AG10803 (cell line): ENCODE measurements around the gene FRS2.

ENCODE experiments used
- DNase-seq: peaks from one replicate; pipeline ENCODE4 v3.0.0; 2010; ENCODE audit warnings: low read depth
- H3K4me3 ChIP-seq: 2 replicates; pipeline ENCODE4 v1.5.1; 2011; ENCODE audit warnings: mild to moderate bottlenecking, low read length, control low read depth
- CTCF ChIP-seq: conservative IDR thresholded peaks from 2 replicates; pipeline ENCODE4 v1.5.1; 2011; ENCODE audit warnings: mild to moderate bottlenecking, low read length, control low read depth, inconsistent platforms

The FRS2 gene

GRCh38 chr12:69470189-69471075, at the start of gene FRS2:
Gene FRS2, plus strand, starts transcription at chr12:69470388. Its CDS starts 98,643 bp downstream, at chr12:69569031.
- TF ChIP-seq CTCF, result peak; percentile 53
- DNase-seq, result peak; percentile 89
- H3K4me3 ChIP-seq, result peak within 1 kb of the TSS; percentile 91

GRCh38 chr12:69421548-69421947, 48.6 kb upstream of the FRS2 start:
- no peak for DNase-seq
- no peak for TF ChIP-seq CTCF
- H3K4me3 ChIP-seq, result no peak overlapping the region

GRCh38 chr12:69423037-69423905, 46.9 kb upstream of the FRS2 start:
- H3K4me3 ChIP-seq, result no peak overlapping the region
- no peak for TF ChIP-seq CTCF
- DNase-seq, result no peak

- H3K4me3 ChIP-seq, result no peak overlapping the region
- no peak for DNase-seq
- TF ChIP-seq CTCF, result no peak
Measured at GRCh38 chr12:69425417-69425816, 44.8 kb upstream of the FRS2 start.

GRCh38 chr12:69428351-69429073, 41.7 kb upstream of the FRS2 start:
- no peak for TF ChIP-seq CTCF
- no peak for DNase-seq
- no peak overlapping the region for H3K4me3 ChIP-seq

GRCh38 chr12:69430942-69431590, 39.1 kb upstream of the FRS2 start:
- no peak for DNase-seq
- no peak for TF ChIP-seq CTCF
- H3K4me3 ChIP-seq, result no peak overlapping the region
